HepG2 (cell line): ENCODE results near the gene PMM2. TPM values are rescaled to one million over a fixed set of nuclear protein-coding genes. Genes with fewer than 3 reads are reported as not detected.

Experiments used
- ARID3A ChIP-seq: IDR thresholded peaks from 2 replicates; pipeline ENCODE4 v1.6.1; 2012; ENCODE audit warnings: low read depth, low read length, improper control_type of control experiment
- CHD4 ChIP-seq: fragments of 200-600 bp; sonication (generic); IDR thresholded peaks from 2 replicates; pipeline ENCODE4 v1.7.0; 2017; ENCODE audit warnings: mild to moderate bottlenecking, low read length, borderline replicate concordance
- DNMT3B ChIP-seq: conservative IDR thresholded peaks from 2 replicates; pipeline ENCODE4 v1.6.1; 2016; ENCODE audit warnings: missing biosample characterization, control low read depth
- ERF ChIP-seq: IDR thresholded peaks from 2 replicates; pipeline ENCODE4 v1.6.1; 2018; ENCODE audit warnings: missing biosample characterization, missing genetic modification reagents
- GATA4 ChIP-seq: sonication (generic); IDR thresholded peaks from 2 replicates; pipeline ENCODE4 v1.6.1; 2016; ENCODE audit warnings: antibody characterized with exemption, low read depth, borderline replicate concordance
- HNF4G ChIP-seq, 2 experiments: sonication (generic) in 1 of 2; formaldehyde crosslinking in 1 of 2; IDR thresholded peaks; 2 replicates each; pipeline versions ENCODE4 v1.4.0 to v1.6.1; 2011 to 2020; ENCODE audit warnings: borderline replicate concordance in 2 of 2, low read depth in 2 of 2, mild to moderate bottlenecking in 2 of 2, low read length in 1 of 2, missing genetic modification reagents in 1 of 2, moderate library complexity in 1 of 2
- HNRNPH1 ChIP-seq: fragments of 200-400 bp; formaldehyde crosslinking; optimal IDR thresholded peaks from 2 replicates; pipeline ENCODE3; 2017; ENCODE audit warnings: mild to moderate bottlenecking, low read depth, low read length
- HOXA7 ChIP-seq: sonication (generic); formaldehyde crosslinking; IDR thresholded peaks from 2 replicates; pipeline ENCODE4 v1.8.1; 2022; ENCODE audit warnings: mild to moderate bottlenecking, missing genetic modification reagents, moderate library complexity
- MATR3 ChIP-seq: sonication (generic); formaldehyde crosslinking; IDR thresholded peaks from 2 replicates; pipeline ENCODE4 v1.4.0; 2020; ENCODE audit warnings: missing genetic modification reagents
- MIER3 ChIP-seq: IDR thresholded peaks from 2 replicates; pipeline ENCODE4 v1.6.1; 2016; ENCODE audit warnings: missing compliant biosample characterization, borderline replicate concordance
- PHF5A ChIP-seq: IDR thresholded peaks from one replicate; pipeline ENCODE4 v1.6.1; 2018; ENCODE audit warnings: low read depth, missing genetic modification reagents; ENCODE audit not compliant: unreplicated experiment
- SRSF9 ChIP-seq: fragments of 200-400 bp; formaldehyde crosslinking; IDR thresholded peaks from 2 replicates; pipeline ENCODE4 v1.6.1; 2018; ENCODE audit warnings: borderline replicate concordance, mild to moderate bottlenecking, low read depth, low read length; ENCODE audit not compliant: insufficient read depth, poor library complexity, severe bottlenecking
- TEAD2 ChIP-seq: sonication (generic); formaldehyde crosslinking; IDR thresholded peaks from 2 replicates; pipeline ENCODE4 v1.9.0; 2021; ENCODE audit warnings: missing genetic modification reagents
- YEATS4 ChIP-seq: sonication (generic); formaldehyde crosslinking; IDR thresholded peaks from 2 replicates; pipeline ENCODE4 v1.4.0; 2020; ENCODE audit warnings: missing genetic modification reagents, borderline replicate concordance
- ZFX ChIP-seq: sonication (generic); formaldehyde crosslinking; IDR thresholded peaks from 2 replicates; pipeline ENCODE4 v1.4.0; 2020; ENCODE audit warnings: mild to moderate bottlenecking, low read depth, missing genetic modification reagents, moderate library complexity
- ZFYVE20 ChIP-seq: sonication (generic); formaldehyde crosslinking; IDR thresholded peaks from 2 replicates; pipeline ENCODE4 v1.8.0; 2023; ENCODE audit warnings: low read depth, mild to moderate bottlenecking, moderate library complexity, missing genetic modification reagents, borderline replicate concordance
- ZKSCAN8 ChIP-seq: IDR thresholded peaks from 2 replicates; pipeline ENCODE4 v1.6.1; 2016; ENCODE audit warnings: borderline replicate concordance, missing genetic modification reagents, missing compliant biosample characterization
- ZNF331 ChIP-seq: sonication (generic); formaldehyde crosslinking; IDR thresholded peaks from 2 replicates; pipeline ENCODE4 v1.4.0; 2020; ENCODE audit warnings: missing genetic modification reagents
- ZNF34 ChIP-seq: sonication (generic); formaldehyde crosslinking; IDR thresholded peaks from 2 replicates; pipeline ENCODE4 v1.4.0; 2020; ENCODE audit warnings: mild to moderate bottlenecking, missing genetic modification reagents, borderline replicate concordance
- ZNF382 ChIP-seq: sonication (generic); formaldehyde crosslinking; IDR thresholded peaks from 2 replicates; pipeline ENCODE4 v1.5.0; 2020; ENCODE audit warnings: missing genetic modification reagents, mild to moderate bottlenecking, borderline replicate concordance
- ZNF510 ChIP-seq: sonication (generic); formaldehyde crosslinking; IDR thresholded peaks from 2 replicates; pipeline ENCODE4 v1.4.0; 2020; ENCODE audit warnings: low read depth, mild to moderate bottlenecking, missing genetic modification reagents
- ZNF598 ChIP-seq: sonication (generic); formaldehyde crosslinking; IDR thresholded peaks from 2 replicates; pipeline ENCODE4 v1.5.1; 2020; ENCODE audit warnings: mild to moderate bottlenecking, missing genetic modification reagents, borderline replicate concordance
- ZNF766 ChIP-seq: sonication (generic); formaldehyde crosslinking; IDR thresholded peaks from 2 replicates; pipeline ENCODE4 v1.5.0; 2020; ENCODE audit warnings: missing genetic modification reagents, borderline replicate concordance
- ZNF780A ChIP-seq: sonication (generic); formaldehyde crosslinking; IDR thresholded peaks from 2 replicates; pipeline ENCODE4 v1.8.0; 2022; ENCODE audit warnings: mild to moderate bottlenecking, missing genetic modification reagents, moderate library complexity
- ZNF790 ChIP-seq: sonication (generic); formaldehyde crosslinking; IDR thresholded peaks from 2 replicates; pipeline ENCODE4 v1.8.0; 2022; ENCODE audit warnings: missing genetic modification reagents, mild to moderate bottlenecking, borderline replicate concordance
- ZSCAN12 ChIP-seq: sonication (generic); formaldehyde crosslinking; IDR thresholded peaks from 2 replicates; pipeline ENCODE4 v1.9.0; 2021; ENCODE audit warnings: mild to moderate bottlenecking, missing genetic modification reagents
- polyA plus RNA-seq, 8 experiments: library from polyadenylated mRNA; depleted of rRNA in 3 of 8; stranded (reverse) in 7 of 8; unstranded in 1 of 8; fragments of >200 nt; fragmentation: Illumina TruSeq in 4 of 8; extraction: Trizol in 4 of 8; gene quantifications; 2 replicates each; pipeline versions ENCODE4 v1.2.1 to v1.2.3, GENCODE V29; 2011 to 2016; ENCODE audit warnings: low read depth in 4 of 8, missing spikeins in 1 of 8, mixed read lengths in 1 of 8; ENCODE audit not compliant: insufficient read depth in 1 of 8
- total RNA-seq, 5 experiments: library from RNA; depleted of rRNA; stranded (reverse); fragments of >200 nt; fragmentation: Illumina TruSeq; extraction: Trizol; gene quantifications; 2 replicates each; pipeline ENCODE4 v1.2.3, GENCODE V29; 2016; ENCODE audit warnings: low read depth in 1 of 5
- TF ChIP-seq, protein P1 (sequence below): sonication (generic); formaldehyde crosslinking; IDR thresholded peaks from 2 replicates; pipeline ENCODE4 v1.4.0; 2020; ENCODE audit warnings: missing genetic modification reagents

PMM2 gene
- total and polyA plus RNA-seq, 2 of the 13 experiments (the other 11 are each of a cell fraction or from before 2014, with no cell fraction given) = 52.2 to 93.7 TPM

GRCh38 chr16:8859913-8860881 lies 62.6 kb downstream of the PMM2 start (continued):
- TF ChIP-seq HOXA7 (CRISPR knock-in tag) (no peak), ZNF780A (CRISPR knock-in tag) (no peak), CHD4 (peak; percentile 75; the same call in 1 of the 2 replicates), ZNF331 (peak; percentile 92; the same call in 1 of the 2 replicates), ERF (CRISPR knock-in tag) (peak; percentile 90), TEAD2 (CRISPR knock-in tag) (no peak), ARID3A (peak; percentile 37; the same call in 1 of the 2 replicates), ZNF382 (CRISPR knock-in tag) (no peak), YEATS4 (peak; percentile 53; the same call in 1 of the 2 replicates), MIER3 (CRISPR knock-in tag) (peak; percentile 90; the same call in 1 of the 2 replicates), ZNF34 (no peak), SRSF9 (no peak), ZNF510 (no peak; the same call in 1 of the 2 replicates), HNRNPH1 (peak; percentile 29), MATR3 (CRISPR knock-in tag) (no peak), DNMT3B (CRISPR knock-in tag) (no peak), HNF4G (IDR thresholded peaks at IDR 0.05; ENCODE audit: borderline replicate concordance, low read depth, low read length) (peak; percentile 82), HNF4G (CRISPR knock-in tag; IDR thresholded peaks at IDR 0.05; ENCODE audit: borderline replicate concordance, low read depth) (peak; percentile 70), ZSCAN12 (0 out of 2 replicates have a peak, but pooled peaks have one; percentile 17), ZNF766 (CRISPR knock-in tag) (no peak), ZFX (peak; percentile 65), ZFYVE20 (CRISPR knock-in tag) (no peak), GATA4 (no peak), ZKSCAN8 (peak; percentile 93), PHF5A (CRISPR knock-in tag) (peak; percentile 96), ZNF598 (CRISPR knock-in tag) (no peak), ZNF790 (CRISPR knock-in tag) (no peak)
- TF ChIP-seq, protein P1, sequence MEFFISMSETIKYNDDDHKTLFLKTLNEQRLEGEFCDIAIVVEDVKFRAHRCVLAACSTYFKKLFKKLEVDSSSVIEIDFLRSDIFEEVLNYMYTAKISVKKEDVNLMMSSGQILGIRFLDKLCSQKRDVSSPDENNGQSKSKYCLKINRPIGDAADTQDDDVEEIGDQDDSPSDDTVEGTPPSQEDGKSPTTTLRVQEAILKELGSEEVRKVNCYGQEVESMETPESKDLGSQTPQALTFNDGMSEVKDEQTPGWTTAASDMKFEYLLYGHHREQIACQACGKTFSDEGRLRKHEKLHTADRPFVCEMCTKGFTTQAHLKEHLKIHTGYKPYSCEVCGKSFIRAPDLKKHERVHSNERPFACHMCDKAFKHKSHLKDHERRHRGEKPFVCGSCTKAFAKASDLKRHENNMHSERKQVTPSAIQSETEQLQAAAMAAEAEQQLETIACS (CRISPR knock-in tag) = no peak
